Stomach (tissue), 4 donors: ENCODE data around the gene ABR.

ENCODE experiments used
- CTCF ChIP-seq, 7 experiments: fragments of 450-650 bp in 4 of 7; fragments of 200-600 bp in 3 of 7; sonication (generic) in 3 of 7; IDR thresholded peaks; one replicate each; pipeline ENCODE4 v1.5.1; 2016 to 2019; ENCODE audit warnings: antibody characterized with exemption in 7 of 7, control low read depth in 2 of 7, mild to moderate bottlenecking in 1 of 7
- EP300 ChIP-seq: sonication (generic); formaldehyde crosslinking; IDR thresholded peaks from one replicate; pipeline ENCODE4 v1.6.1; 2017; ENCODE audit warnings: antibody characterized with exemption
- POLR2A ChIP-seq, 4 donors: fragments of 450-650 bp; IDR thresholded peaks; one replicate each; pipeline ENCODE4 v1.6.1; 2016; ENCODE audit warnings: antibody characterized with exemption in 4 of 4, control low read depth in 2 of 4, mild to moderate bottlenecking in 1 of 4, moderate library complexity in 1 of 4
- POLR2AphosphoS5 ChIP-seq, 3 donors: sonication (generic); formaldehyde crosslinking; IDR thresholded peaks; one replicate each; pipeline ENCODE4 v1.6.1; 2016; ENCODE audit warnings: antibody characterized with exemption in 3 of 3

GRCh38 chr17:1149869-1150268 is 29.9 kb downstream of the ABR start:
- no peak for TF ChIP-seq POLR2A (IDR thresholded peaks at IDR 0.05)
- no peak for TF ChIP-seq CTCF (IDR thresholded peaks at IDR 0.05)
- TF ChIP-seq POLR2AphosphoS5 (IDR thresholded peaks at IDR 0.05), result no peak
- TF ChIP-seq EP300, result no peak
